ENCODE measurements around the gene ZFHX3. TPM values are rescaled to one million over a fixed set of nuclear protein-coding genes. Genes with fewer than 3 reads are reported as not detected.
A peak's percentile ranks its signal among the peaks of the same experiment; 100 is the strongest.

ZFHX3 gene
- polyA plus RNA-seq, 1 donor (not counting 4 experiments of a cell fraction or from before 2014, with no cell fraction given), result 1.2 TPM

DNA sequence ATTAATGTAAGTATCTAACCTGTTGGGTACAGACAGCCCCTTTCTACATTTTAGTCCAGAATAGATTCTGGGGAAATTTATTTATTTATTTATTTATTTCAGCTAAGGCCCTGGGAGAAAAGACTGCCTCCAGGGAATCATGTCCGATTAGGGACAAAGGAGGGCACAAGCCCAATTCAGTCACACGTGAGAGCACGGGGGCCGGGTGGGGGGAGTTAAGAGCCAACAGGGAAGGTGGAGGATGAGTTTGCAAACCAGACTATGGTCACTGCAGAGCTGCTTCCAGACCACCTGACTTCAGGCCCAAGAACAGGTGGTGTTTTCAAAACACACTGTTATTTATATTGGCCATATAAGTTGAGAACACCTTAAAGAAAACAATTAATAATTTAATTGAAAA lies 1.6 kb upstream of the ZFHX3 start:
- no peak for DNase-seq (ENCODE audit: low read depth, low spot score)
- no peak for FAIRE-seq
- Histone ChIP-seq H3K36me3 (ENCODE audit: control insufficient read depth in 2 of 2, extremely low read depth in 1 of 2, insufficient read depth in 2 of 2, low read length in 2 of 2) (no peaks in the 10 kb centered on the region), H3K79me2 (ENCODE audit: control insufficient read depth, insufficient read depth, low read length) (peaks cover 37% of the 10 kb centered on the region), H4K20me1 (ENCODE audit: control insufficient read depth, extremely low read depth, insufficient read depth, low read length) (peaks cover 3% of the 10 kb centered on the region), H3K4me2 (ENCODE audit: control insufficient read depth, extremely low read depth, insufficient read depth, low read depth, low read length) (no peak overlapping the region), H3K27me3 (ENCODE audit: control insufficient read depth, extremely low read depth, insufficient read depth, low read length) (no peaks in the 10 kb centered on the region), H3K27ac (ENCODE audit: control insufficient read depth, insufficient read depth, low read length) (no peak overlapping the region), H3K9me3 (ENCODE audit: control insufficient read depth, low read depth, low read length) (no peaks in the 10 kb centered on the region), H3K4me3 (ENCODE audit: control insufficient read depth in 2 of 3, extremely low read depth in 1 of 3, insufficient read depth in 2 of 3, low read depth in 1 of 3, low read length in 3 of 3) (no peak overlapping the region), H2AFZ (ENCODE audit: control insufficient read depth, low read length) (no peak overlapping the region), H3K9me1 (ENCODE audit: control insufficient read depth, extremely low read depth, insufficient read depth, low read length) (no peaks in the 10 kb centered on the region), H3K4me1 (ENCODE audit: control insufficient read depth, extremely low read depth, insufficient read depth, low read length) (peaks cover 22% of the 10 kb centered on the region), H3K9ac (ENCODE audit: control insufficient read depth, extremely low read depth, insufficient read depth, low read length) (no peak overlapping the region)
- dilution Hi-C loops (cut with MboI; ENCODE audit: extremely low pct_ligation_motif_present, low sequenced_read_pairs), result no loop called here
- TF ChIP-seq, protein P1, sequence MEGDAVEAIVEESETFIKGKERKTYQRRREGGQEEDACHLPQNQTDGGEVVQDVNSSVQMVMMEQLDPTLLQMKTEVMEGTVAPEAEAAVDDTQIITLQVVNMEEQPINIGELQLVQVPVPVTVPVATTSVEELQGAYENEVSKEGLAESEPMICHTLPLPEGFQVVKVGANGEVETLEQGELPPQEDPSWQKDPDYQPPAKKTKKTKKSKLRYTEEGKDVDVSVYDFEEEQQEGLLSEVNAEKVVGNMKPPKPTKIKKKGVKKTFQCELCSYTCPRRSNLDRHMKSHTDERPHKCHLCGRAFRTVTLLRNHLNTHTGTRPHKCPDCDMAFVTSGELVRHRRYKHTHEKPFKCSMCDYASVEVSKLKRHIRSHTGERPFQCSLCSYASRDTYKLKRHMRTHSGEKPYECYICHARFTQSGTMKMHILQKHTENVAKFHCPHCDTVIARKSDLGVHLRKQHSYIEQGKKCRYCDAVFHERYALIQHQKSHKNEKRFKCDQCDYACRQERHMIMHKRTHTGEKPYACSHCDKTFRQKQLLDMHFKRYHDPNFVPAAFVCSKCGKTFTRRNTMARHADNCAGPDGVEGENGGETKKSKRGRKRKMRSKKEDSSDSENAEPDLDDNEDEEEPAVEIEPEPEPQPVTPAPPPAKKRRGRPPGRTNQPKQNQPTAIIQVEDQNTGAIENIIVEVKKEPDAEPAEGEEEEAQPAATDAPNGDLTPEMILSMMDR (optimal IDR thresholded peaks at IDR 0.05 in 1 of 3, IDR thresholded peaks at IDR 0.05 in 1 of 3, conservative IDR thresholded peaks at IDR 0.05 in 1 of 3; ENCODE audit: extremely low read depth in 1 of 3, insufficient read depth in 2 of 3, low read length in 3 of 3), result no peak
- TF ChIP-seq EZH2 (IDR thresholded peaks at IDR 0.05; ENCODE audit: low read length), result no peak

GRCh38 chr16:73049091-73049490 lies 1.2 kb upstream of the ZFHX3 start:
- Histone ChIP-seq H3K9me1 (ENCODE audit: control insufficient read depth, extremely low read depth, insufficient read depth, low read length) (no peaks in the 10 kb centered on the region), H4K20me1 (ENCODE audit: control insufficient read depth, extremely low read depth, insufficient read depth, low read length) (peaks cover 3% of the 10 kb centered on the region), H3K4me3 (ENCODE audit: control insufficient read depth in 2 of 3, extremely low read depth in 1 of 3, insufficient read depth in 2 of 3, low read depth in 1 of 3, low read length in 3 of 3) (no peak overlapping the region), H3K36me3 (ENCODE audit: control insufficient read depth in 2 of 2, extremely low read depth in 1 of 2, insufficient read depth in 2 of 2, low read length in 2 of 2) (no peaks in the 10 kb centered on the region), H3K9me3 (ENCODE audit: control insufficient read depth, low read depth, low read length) (no peaks in the 10 kb centered on the region), H3K4me1 (ENCODE audit: control insufficient read depth, extremely low read depth, insufficient read depth, low read length) (peaks cover 19% of the 10 kb centered on the region), H3K79me2 (ENCODE audit: control insufficient read depth, insufficient read depth, low read length) (peaks cover 36% of the 10 kb centered on the region), H2AFZ (ENCODE audit: control insufficient read depth, low read length) (no peak overlapping the region), H3K4me2 (ENCODE audit: control insufficient read depth, extremely low read depth, insufficient read depth, low read depth, low read length) (peak overlapping the region; percentile 82), H3K9ac (ENCODE audit: control insufficient read depth, extremely low read depth, insufficient read depth, low read length) (no peak overlapping the region), H3K27ac (ENCODE audit: control insufficient read depth, insufficient read depth, low read length) (no peak overlapping the region), H3K27me3 (ENCODE audit: control insufficient read depth, extremely low read depth, insufficient read depth, low read length) (no peaks in the 10 kb centered on the region)
- no peak for TF ChIP-seq EZH2 (IDR thresholded peaks at IDR 0.05; ENCODE audit: low read length)
- TF ChIP-seq, protein P1 (optimal IDR thresholded peaks at IDR 0.05 in 1 of 3, IDR thresholded peaks at IDR 0.05 in 1 of 3, conservative IDR thresholded peaks at IDR 0.05 in 1 of 3; ENCODE audit: extremely low read depth in 1 of 3, insufficient read depth in 2 of 3, low read length in 3 of 3), result no peak
- no peak for FAIRE-seq
- DNase-seq (ENCODE audit: low read depth, low spot score), result no peak
- dilution Hi-C loops (cut with MboI; ENCODE audit: extremely low pct_ligation_motif_present, low sequenced_read_pairs), result no loop called here
